ENCODE results near the gene GRAMD1B.

GRAMD1B gene

DNA sequence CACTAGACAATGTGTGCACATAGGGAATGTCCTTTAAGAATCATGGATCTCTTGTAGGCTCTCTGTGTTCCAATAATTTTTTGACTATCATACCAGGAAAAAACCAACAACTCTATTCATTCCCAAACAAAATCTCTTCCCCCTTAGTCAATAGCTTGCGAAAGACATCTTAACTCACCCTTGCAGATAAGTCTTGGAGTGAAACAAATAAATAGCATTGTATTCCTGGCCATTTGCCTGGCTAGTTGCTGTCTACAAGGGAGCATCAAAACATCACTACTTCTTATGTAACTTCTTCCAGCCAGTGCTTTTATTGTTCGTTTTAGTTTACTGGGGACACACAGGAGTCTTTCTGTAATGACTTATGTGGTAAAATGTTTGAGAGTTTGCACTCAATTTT, 194.9 kb downstream of the GRAMD1B start:
- no peak overlapping the region for H3K27ac ChIP-seq (replicated peaks)
- DNase-seq (ENCODE audit: low read depth in 1 of 2, low spot score in 1 of 2) = no peak
- TF ChIP-seq SPI1 (IDR thresholded peaks at IDR 0.05; ENCODE audit: borderline replicate concordance, low read depth) (no peak), CTCF (IDR thresholded peaks at IDR 0.05; ENCODE audit: insufficient read depth, low read length) (no peak), POLR2AphosphoS5 (IDR thresholded peaks at IDR 0.05; ENCODE audit: low read depth) (no peak), REST (IDR thresholded peaks at IDR 0.05; ENCODE audit: insufficient replicate concordance, low read depth) (no peak), GABPA (IDR thresholded peaks at IDR 0.05; ENCODE audit: low read depth) (no peak)
- no peak overlapping the region for H3K4me3 ChIP-seq (replicated peaks; ENCODE audit: insufficient read depth, low read length)
- no peaks in the 10 kb centered on the region for H3K27me3 ChIP-seq (ENCODE audit: insufficient read depth, poor library complexity, severe bottlenecking)

DNA sequence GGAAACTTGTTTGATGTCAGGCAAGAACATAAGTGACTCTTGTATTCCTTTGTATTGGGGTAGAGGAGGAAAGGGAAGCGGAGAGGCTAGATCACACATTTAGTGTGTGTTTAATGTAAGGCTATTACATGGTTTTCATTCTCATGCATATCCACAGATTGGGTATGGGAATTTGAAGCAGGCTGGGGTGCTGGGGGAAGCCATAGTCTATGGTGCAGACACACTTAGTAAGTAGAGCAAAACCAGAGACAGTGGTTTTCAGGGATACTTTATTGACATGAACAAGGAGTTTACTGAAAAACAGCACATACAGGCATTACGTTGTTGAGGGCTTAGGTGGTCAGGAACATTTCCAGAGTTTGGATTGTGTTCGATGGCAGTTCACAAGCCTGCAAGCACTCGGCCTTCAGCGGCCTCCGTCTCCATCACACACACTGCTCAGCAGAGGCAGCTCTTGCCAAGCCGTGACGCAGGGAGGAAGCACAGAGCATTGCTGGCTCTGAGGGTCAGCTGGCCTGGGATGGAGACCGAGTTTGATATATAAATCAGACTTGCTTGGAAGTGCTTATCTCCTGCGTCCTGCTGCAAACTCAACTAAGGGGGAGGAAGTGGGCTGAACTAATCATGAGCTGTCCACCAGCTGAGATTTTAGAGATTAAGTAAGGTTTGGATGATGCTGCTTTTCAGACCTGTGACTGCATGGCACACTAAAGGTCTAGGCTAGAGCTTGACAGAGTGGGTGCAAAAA, 199.0 kb downstream of the GRAMD1B start:
- H3K27ac ChIP-seq (replicated peaks) = no peak overlapping the region
- H3K4me3 ChIP-seq (replicated peaks; ENCODE audit: insufficient read depth, low read length) = no peak overlapping the region
- no peak for DNase-seq (ENCODE audit: low read depth in 1 of 2, low spot score in 1 of 2)
- TF ChIP-seq REST (IDR thresholded peaks at IDR 0.05; ENCODE audit: insufficient replicate concordance, low read depth) = no peak
- no peak for TF ChIP-seq CTCF (IDR thresholded peaks at IDR 0.05; ENCODE audit: insufficient read depth, low read length)
- no peak for TF ChIP-seq SPI1 (IDR thresholded peaks at IDR 0.05; ENCODE audit: borderline replicate concordance, low read depth)
- no peak; the same call in 1 of the 2 replicates for TF ChIP-seq POLR2AphosphoS5 (IDR thresholded peaks at IDR 0.05; ENCODE audit: low read depth)
- TF ChIP-seq GABPA (IDR thresholded peaks at IDR 0.05; ENCODE audit: low read depth) = no peak
- no peaks in the 10 kb centered on the region for H3K27me3 ChIP-seq (ENCODE audit: insufficient read depth, poor library complexity, severe bottlenecking)

GRCh38 chr11:123630126-123630608, 200.1 kb downstream of the GRAMD1B start:
- TF ChIP-seq POLR2AphosphoS5 (IDR thresholded peaks at IDR 0.05; ENCODE audit: low read depth) (no peak), SPI1 (IDR thresholded peaks at IDR 0.05; ENCODE audit: borderline replicate concordance, low read depth) (no peak), REST (IDR thresholded peaks at IDR 0.05; ENCODE audit: insufficient replicate concordance, low read depth) (no peak)
- Histone ChIP-seq H3K27me3 (ENCODE audit: insufficient read depth, poor library complexity, severe bottlenecking) (peaks cover 3% of the 10 kb centered on the region), H3K27ac (replicated peaks) (no peak overlapping the region), H3K4me3 (replicated peaks; ENCODE audit: insufficient read depth, low read length) (no peak overlapping the region)
- DNase-seq (ENCODE audit: low read depth in 1 of 2, low spot score in 1 of 2) = no peak
